GM18502 (cell line): ENCODE results near the gene FADS3.
"Not testable (repeated sequence)": the region's sequence is repeated elsewhere in the genome, so short reads cannot be mapped to it uniquely, and the experiment has no call there.

Source experiments
- ATAC-seq: cut with Tn5 transposase; IDR thresholded peaks from one replicate; pipeline ENCODE4 v1.9.1; 2021; ENCODE audit warnings: mild to moderate bottlenecking; ENCODE audit not compliant: unreplicated experiment, poor library complexity

The FADS3 gene

DNA sequence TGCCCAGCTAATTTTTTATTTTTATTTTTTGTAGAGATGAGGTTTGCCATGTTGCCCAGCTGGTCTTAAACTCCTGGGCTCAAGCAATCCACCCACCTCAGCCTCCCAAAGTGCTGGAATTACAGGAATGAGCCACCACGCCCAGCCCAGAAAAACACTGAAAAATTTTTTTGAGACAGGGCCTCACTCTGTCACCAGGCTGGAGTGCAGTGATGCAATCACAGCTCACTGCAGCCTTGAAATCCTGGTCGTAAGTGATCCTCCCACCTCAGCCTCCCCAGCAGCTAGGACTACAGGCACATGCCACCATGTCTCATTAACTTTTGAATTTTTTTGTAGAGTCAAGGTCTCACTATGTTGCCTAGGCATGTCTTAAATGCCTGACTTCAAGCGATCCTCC lies 9.1 kb downstream of the FADS3 start:
- ATAC-seq: not testable (repeated sequence)

DNA sequence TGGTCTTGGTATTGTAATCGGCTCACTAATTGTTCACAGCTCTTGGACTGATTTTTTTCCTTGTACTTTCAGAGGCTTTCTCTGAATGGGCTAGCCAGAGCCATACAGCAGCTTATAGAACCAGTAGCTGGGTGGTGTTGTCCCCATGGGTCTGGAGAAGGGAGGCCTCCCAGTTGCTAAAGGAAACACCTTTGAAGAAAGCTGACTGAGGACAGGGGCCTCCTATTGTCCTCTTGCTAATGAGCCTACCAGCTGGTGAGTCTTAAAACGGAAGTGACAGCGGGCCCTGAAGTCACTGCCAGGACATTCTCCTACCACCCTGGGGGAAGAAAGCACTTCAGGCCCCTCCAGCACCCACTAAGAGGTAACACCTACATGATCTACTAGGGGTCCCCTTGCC lies 9.9 kb downstream of the FADS3 start:
- ATAC-seq: no peak

DNA sequence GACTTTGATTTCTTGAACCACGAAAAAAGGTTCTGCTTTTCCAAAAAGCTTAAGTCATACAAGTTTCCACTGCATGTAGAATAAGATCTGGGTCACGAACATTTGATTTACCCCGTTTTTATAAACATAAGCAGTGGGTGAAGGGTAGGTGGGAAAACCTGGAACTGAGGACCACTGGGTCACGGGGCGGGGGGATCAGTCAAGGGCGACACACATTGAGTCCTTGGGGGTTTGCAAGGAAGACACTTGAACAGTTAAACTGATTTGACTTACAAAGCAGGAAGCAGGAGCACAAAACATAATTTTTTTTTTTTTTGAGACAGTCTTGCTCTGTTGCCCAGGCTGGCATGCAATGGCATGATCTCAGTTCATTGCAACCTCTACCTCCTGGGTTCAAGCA lies 10.9 kb downstream of the FADS3 start:
- no peak for ATAC-seq

GRCh38 chr11:61880031-61880430 lies 11.3 kb downstream of the FADS3 start:
- ATAC-seq: no peak

DNA sequence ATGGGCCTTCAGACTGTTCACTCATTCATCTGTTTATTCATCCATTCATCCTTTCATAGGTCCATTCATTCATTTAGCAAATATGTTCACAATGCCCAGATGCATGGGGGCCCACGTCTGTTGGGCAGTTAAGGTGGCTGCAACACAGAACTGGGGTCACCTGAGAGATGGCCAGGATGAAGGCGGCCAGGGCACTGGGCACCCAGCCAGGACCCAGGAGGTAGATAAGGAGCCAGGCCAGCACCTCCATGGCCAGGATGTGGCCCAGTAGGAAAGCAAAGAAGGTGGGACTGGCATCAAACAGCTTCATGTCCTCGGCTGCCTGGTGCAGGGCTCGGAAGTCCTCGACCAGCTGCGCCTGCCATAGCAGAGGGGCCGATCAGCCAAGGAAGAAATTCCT lies 12.2 kb downstream of the FADS3 start:
- ATAC-seq: no peak

DNA sequence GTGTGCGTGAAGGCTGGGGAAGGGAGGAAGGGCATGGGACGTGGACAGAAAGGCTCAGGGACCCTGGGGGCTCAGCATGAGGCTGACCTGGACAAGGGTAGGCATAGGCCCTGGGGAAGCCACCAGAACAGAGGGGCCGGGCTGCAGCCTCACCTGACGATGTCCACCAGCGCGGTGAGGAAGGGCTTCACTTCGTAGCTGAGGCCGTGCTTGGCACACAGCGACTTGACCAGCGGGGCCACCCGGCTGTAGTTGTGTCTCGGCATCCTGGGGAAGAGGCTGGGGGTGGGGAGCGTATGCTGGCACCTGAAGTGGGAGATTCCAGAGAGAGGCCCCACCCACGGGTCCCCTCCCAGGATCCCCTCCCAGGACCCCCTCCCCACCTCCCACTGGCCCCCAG lies 15.6 kb downstream of the FADS3 start:
- no peak for ATAC-seq

GRCh38 chr11:61874853-61875252 lies 16.5 kb downstream of the FADS3 start:
- ATAC-seq: no peak

DNA sequence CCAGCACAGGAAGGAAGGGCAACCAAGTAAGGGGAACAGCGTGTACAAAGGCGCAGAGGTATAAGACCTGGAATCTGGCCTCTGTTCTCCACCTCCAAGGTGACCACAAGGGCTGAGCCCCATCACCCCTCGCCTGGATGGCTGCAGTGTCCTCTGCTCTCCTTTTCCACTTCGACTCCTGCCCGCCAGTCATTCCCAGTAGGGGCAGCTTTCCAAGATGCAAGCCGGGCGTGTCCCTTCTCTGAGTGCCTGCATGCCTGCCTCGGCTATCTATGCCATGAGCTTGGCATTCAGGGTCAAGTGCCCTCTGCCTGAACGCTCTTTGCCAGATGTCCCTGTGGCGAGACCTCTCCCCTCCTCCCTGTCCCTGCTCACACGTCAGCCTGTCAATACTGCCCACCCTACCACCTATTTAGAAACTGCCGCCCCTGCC lies 17.0 kb downstream of the FADS3 start:
- no peak for ATAC-seq

- no peak for ATAC-seq
Observed at GRCh38 chr11:61873588-61874376, 17.6 kb downstream of the FADS3 start.

DNA sequence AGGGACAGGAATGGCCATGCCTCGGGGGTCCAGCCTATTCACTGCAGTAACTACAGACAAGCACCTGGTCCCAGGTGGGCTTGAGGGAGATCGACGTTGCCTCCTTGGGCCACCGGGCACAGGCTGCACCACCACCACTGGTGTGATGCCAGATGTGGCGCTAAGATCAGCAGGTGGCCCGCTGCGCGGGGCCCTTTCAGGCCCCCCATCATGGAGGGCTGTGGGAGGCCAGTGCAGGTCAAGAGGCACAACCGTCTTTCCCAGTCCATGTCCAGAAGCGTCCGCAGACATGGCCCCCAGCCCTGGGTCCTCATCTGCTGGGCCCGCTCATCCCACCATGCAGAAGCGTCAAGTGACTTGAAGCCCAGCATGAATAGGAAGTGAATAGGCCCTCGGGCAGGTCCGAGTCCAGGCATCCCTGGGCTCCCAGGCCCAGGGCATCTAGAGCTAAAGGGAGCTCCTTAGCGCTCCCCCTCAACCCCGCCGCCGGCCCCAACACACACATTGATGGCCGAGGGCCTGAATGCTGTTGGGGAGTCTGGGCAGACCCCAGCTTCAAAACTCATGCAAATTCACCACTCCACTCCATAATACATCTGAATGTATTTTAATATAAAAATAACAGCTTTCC lies 18.3 kb downstream of the FADS3 start:
- no peak for ATAC-seq

- peak; percentile 74 for ATAC-seq
Observed at GRCh38 chr11:61871158-61871597, 20.2 kb downstream of the FADS3 start.

- peak; percentile 6 for ATAC-seq
Observed at GRCh38 chr11:61870541-61871031, 20.8 kb downstream of the FADS3 start.

DNA sequence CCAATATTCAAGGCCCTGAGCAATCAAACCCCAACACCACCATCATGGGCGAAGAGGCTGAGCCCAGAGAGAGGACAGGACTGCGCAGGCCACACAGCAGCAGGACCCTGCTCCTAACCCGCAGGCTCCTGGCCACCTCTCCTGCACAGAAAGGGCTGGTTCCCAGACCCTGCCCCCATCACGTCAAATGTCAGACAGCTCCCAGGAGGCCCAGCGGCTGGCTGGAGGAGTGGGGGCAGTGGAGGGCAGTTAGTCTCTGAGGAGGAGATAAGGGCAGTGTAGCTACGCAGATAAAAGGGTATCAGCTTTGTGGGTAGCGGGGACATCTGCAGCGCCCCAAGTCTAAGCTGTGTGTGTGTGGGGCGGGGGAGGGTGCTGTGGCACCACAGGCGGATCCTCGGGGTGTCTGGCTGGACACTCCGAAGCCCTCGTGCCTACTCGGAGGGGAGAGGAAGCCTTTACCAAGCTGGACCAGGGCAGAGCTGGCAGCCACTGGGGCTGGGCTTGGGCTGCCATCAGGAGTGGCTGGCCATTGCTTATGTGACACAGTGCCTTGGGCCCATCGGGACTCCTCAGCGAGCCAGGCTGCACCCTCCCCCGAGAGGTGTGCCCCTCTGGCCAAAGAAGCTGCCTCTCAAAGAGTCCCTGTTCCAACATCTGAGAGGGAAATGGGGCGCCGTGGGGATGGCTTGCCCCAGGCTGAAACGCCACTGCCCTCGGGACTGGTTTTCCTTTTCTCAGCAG lies 21.5 kb downstream of the FADS3 start:
- ATAC-seq: no peak

DNA sequence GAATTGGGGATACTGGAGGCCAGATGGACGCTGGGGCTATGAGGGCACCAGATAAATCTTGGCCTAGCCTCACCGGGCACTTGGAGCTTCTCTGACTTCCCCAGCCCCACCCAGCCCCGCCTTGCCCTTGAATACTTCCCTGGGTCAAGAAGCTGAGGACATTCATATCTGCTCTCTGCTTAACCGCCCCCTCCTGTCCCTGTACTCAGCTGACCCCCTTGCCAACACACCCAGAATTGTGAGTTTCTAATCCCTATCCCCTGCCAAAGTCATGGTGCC lies 22.0 kb downstream of the FADS3 start:
- ATAC-seq: no peak

DNA sequence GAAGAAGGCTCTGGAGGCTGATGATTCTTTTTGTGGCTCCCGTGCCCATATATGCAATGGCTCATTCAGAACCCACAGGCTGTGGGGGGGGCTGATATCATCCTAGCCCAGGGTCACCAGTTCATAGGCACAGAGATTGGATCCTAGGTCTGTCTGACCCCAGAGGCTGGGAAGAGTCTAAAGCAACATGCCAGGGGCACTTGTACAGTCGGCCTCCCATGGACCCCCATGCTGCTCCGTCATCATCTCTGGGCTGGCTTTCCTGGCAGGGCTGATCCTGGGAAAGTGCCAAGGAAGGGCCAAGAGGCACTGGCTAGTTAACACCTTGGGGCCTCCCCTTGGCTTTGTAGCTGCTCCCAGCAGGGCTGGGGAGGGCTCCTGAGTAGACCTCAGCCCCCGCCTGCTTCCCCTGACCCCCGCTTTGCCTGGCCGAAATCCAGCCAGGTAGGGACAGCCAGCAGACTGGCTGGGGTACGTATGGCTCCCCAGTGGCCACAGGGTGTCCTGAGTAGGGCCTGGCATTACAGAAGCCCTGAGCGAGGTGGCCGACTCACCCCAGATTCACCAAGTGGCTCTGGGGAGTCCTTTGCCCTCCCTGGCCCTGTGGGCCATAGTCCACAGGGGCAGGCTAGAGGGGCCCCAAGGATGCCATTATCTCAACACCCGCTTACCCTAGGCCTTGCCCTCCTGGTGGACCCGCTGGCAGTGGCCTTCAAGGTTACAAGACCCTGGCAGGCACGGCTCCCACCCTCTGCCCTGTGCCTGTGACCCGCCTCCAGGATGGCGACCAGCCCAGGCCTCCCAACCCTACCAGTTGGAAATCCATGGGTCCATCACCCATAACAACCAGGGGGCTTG lies 22.5 kb downstream of the FADS3 start:
- ATAC-seq: no peak

DNA sequence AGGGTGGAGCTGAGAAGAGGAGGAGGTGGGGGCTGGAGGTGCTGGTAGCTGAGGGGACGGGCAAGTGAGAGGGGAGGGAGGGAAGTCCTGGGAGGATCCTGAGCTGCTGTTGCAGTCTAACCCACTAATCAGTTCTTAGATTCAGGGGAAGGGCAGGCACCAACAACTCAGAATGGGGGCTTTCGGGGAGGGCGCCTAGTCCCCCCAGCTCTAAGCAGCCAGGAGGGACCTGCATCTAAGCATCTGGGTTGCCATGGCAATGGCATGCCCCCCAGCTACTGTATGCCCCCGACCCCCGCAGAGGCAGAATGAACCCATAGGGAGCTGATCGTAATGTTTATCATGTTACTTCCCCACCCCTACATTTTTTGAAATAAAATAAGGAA lies 24.4 kb downstream of the FADS3 start:
- no peak for ATAC-seq

- ATAC-seq: no peak
Observed at GRCh38 chr11:61866231-61866957, 25.0 kb downstream of the FADS3 start.

- ATAC-seq: no peak
Observed at GRCh38 chr11:61864814-61865775, 26.2 kb downstream of the FADS3 start.
